Naive thymus-derived CD4-positive, alpha-beta T cell (primary cell): ENCODE measurements around the gene POU6F1. TPM values are rescaled to one million over a fixed set of nuclear protein-coding genes. Genes with fewer than 3 reads are reported as not detected.

Experiments used
- ATAC-seq: fragments of 150-1000 bp; cut with Tn5 transposase; 2 replicates; pipeline ENCODE4 v1.10.0; 2021; ENCODE audit warnings: mild to moderate bottlenecking, moderate library complexity
- CTCF ChIA-PET: fragments of 350-600 bp; sonication (Branson Sonifier 250); formaldehyde crosslinking; loops from one replicate; lab custom pipeline; 2021; ENCODE audit warnings: antibody characterized with exemption; lab: Charles Lee
- POLR2A ChIA-PET: fragments of 350-600 bp; sonication (Branson Sonifier 250); formaldehyde crosslinking; loops from one replicate; lab custom pipeline; 2021; ENCODE audit warnings: antibody characterized with exemption, inconsistent platforms; lab: Charles Lee
- DNase-seq, 9 donors: peaks; one replicate each; pipeline versions ENCODE4 v3.0.0 to v3.0.0-alpha.2; 2020 to 2022; ENCODE audit warnings: mixed read lengths in 1 of 9
- H3K27ac ChIP-seq: one replicate; pipeline ENCODE4 v1.7.0; 2013; ENCODE audit warnings: mild to moderate bottlenecking, low read depth, low read length, moderate library complexity
- H3K27me3 ChIP-seq, 2 donors: one replicate each; pipeline ENCODE4 v1.7.0; 2013; ENCODE audit warnings: low read length in 2 of 2, mild to moderate bottlenecking in 2 of 2, moderate library complexity in 2 of 2; ENCODE audit not compliant: control insufficient read depth in 2 of 2, insufficient read depth in 2 of 2
- H3K36me3 ChIP-seq, 3 experiments: 1 replicate in 2 of 3; 2 replicates in 1 of 3; pipeline ENCODE4 v1.7.0; 2013; ENCODE audit warnings: low read length in 3 of 3, mild to moderate bottlenecking in 3 of 3, moderate library complexity in 1 of 3; ENCODE audit not compliant: insufficient read depth in 3 of 3, control insufficient read depth in 2 of 3
- H3K4me1 ChIP-seq, 2 donors: one replicate each; pipeline ENCODE4 v1.7.0; 2013; ENCODE audit warnings: low read length in 2 of 2, mild to moderate bottlenecking in 2 of 2, moderate library complexity in 1 of 2; ENCODE audit not compliant: control insufficient read depth in 2 of 2, insufficient read depth in 2 of 2
- H3K4me3 ChIP-seq: 2 replicates; pipeline ENCODE4 v1.7.0; 2013; ENCODE audit warnings: mild to moderate bottlenecking, low read length
- H3K9me3 ChIP-seq, 3 experiments: 1 replicate in 2 of 3; 2 replicates in 1 of 3; pipeline ENCODE4 v1.7.0; 2013; ENCODE audit warnings: low read length in 3 of 3; ENCODE audit not compliant: control insufficient read depth in 2 of 3
- H3K27ac Mint-ChIP-seq, 9 donors: one replicate each; pipeline ENCODE4 v1.8.0; 2020 to 2022; ENCODE audit warnings: mixed read lengths in 9 of 9, mild to moderate bottlenecking in 8 of 9, moderate library complexity in 5 of 9, inconsistent platforms in 2 of 9
- H3K27me3 Mint-ChIP-seq, 5 donors: one replicate each; pipeline ENCODE4 v1.8.0; 2021 to 2022; ENCODE audit warnings: mixed read lengths in 5 of 5, mild to moderate bottlenecking in 1 of 5
- H3K36me3 Mint-ChIP-seq, 5 donors: one replicate each; pipeline ENCODE4 v1.8.0; 2020 to 2022; ENCODE audit warnings: mixed read lengths in 5 of 5, mild to moderate bottlenecking in 3 of 5, inconsistent platforms in 1 of 5
- H3K4me1 Mint-ChIP-seq, 7 donors: one replicate each; pipeline ENCODE4 v1.8.0; 2020 to 2022; ENCODE audit warnings: mixed read lengths in 7 of 7, mild to moderate bottlenecking in 3 of 7, inconsistent platforms in 1 of 7
- H3K4me3 Mint-ChIP-seq, 10 donors: one replicate each; pipeline ENCODE4 v1.8.0; 2020 to 2022; ENCODE audit warnings: mild to moderate bottlenecking in 10 of 10, mixed read lengths in 10 of 10, moderate library complexity in 6 of 10, inconsistent platforms in 2 of 10
- H3K9me3 Mint-ChIP-seq, 11 donors: one replicate each; pipeline ENCODE4 v1.8.0; 2020 to 2022; ENCODE audit warnings: mixed read lengths in 11 of 11, mild to moderate bottlenecking in 4 of 11, inconsistent platforms in 1 of 11, moderate library complexity in 1 of 11
- intact Hi-C, 2 donors: fragments of 100-400 bp; cut with micrococcal nuclease; formaldehyde crosslinking; loops; one replicate each; pipeline ENCODE4 v1.15.1; 2023
- polyA plus RNA-seq, 2 donors: library from polyadenylated mRNA; unstranded; fragments of 300-500 nt; fragmentation: Illumina TruSeq; gene quantifications; one replicate each; pipeline ENCODE4 v1.2.3, GENCODE V29; 2021
- total RNA-seq, 6 experiments: library from RNA in 5 of 6; stranded (reverse) in 5 of 6; gene quantifications; 1 replicate in 5 of 6; 2 replicates in 1 of 6; pipeline ENCODE4 v1.2.3 and lab custom pipeline; 2021 to 2026

Gene POU6F1
- total and polyA plus RNA-seq, 7 experiments from 2014 or later = 1.8 to 85.5 (median 27.6) TPM

DNA sequence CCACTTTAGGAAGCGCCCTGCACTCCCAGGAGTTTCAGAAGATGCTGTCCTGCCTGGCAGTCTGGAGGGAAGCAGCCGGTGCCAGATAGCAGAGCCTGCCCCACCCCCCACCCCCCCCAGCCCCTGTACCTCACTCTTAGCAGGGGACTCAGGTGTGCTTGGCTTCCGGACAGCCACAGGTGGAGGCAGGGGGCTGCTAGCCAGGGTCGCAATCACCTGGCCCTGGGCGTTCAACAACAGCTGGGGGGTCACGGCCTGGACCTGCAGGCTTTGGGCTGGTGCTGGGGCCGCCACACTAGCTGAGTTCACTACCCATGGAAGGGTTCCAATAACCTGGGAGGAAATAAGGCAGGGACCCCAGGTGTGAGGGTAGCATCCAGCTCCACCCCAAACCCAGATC, 22.0 kb downstream of the POU6F1 start:
- CTCF ChIA-PET = no interaction called here

DNA sequence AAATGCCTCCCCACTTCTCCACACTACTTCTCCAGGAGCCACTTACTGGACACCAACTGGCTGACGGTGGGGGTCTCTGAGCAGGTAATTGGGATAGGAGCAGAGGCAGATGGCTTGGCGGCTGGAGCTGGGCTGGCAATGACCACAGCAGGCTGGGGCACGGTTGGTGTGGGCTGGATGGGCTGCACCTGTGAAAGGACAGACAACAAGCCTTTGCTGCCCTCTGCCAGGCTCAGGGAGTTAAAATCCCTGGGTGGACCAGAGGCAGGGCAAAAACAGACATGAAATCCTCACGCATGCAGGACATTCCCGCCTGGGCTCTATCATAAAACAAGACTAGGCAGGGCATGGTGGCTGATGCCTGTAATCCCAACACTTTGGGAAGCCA, 25.6 kb downstream of the POU6F1 start:
- no peaks in the 10 kb centered on the region for H3K27me3 ChIP-seq
- Mint-ChIP-seq H3K27ac (no peak overlapping the region), H3K9me3 (peaks cover 0 to 1% (median 0%) of the 10 kb centered on the region in 11 donors), H3K36me3 (peaks cover 0 to 30% (median 6%) of the 10 kb centered on the region in 5 donors), H3K4me1 (peaks cover 0 to 6% (median 0%) of the 10 kb centered on the region in 7 donors), H3K27me3 (no peaks in the 10 kb centered on the region), H3K4me3 (no peak overlapping the region)
- ATAC-seq (no peak), DNase-seq (no peak)
- CTCF ChIA-PET = no interaction called here
- no peaks in the 10 kb centered on the region for H3K4me1 ChIP-seq
- H3K4me3 ChIP-seq = no peak overlapping the region
- intact Hi-C loops = no loop called here
- no peak overlapping the region for H3K27ac ChIP-seq
- POLR2A ChIA-PET = interaction anchor here (0.5 kb wide), 1 partner anchor 37 kb away, joined by 3 read pairs; no protein-coding TSS in a partner anchor
- H3K9me3 ChIP-seq = no peaks in the 10 kb centered on the region
- peaks cover 0 to 45% (median 8%) of the 10 kb centered on the region in 3 experiments for H3K36me3 ChIP-seq

More for the DNA sequence above, 22.0 kb downstream of the POU6F1 start:
- H3K4me1 Mint-ChIP-seq = peaks cover 0 to 8% (median 0%) of the 10 kb centered on the region in 7 donors
- Histone ChIP-seq H3K36me3 (peaks cover 0 to 42% (median 5%) of the 10 kb centered on the region in 3 experiments), H3K27ac (no peak overlapping the region), H3K27me3 (no peaks in the 10 kb centered on the region), H3K4me3 (no peak overlapping the region), H3K9me3 (no peaks in the 10 kb centered on the region), H3K4me1 (no peaks in the 10 kb centered on the region)
- POLR2A ChIA-PET = interaction anchor here (0.6 to 0.9 kb wide), 2 partner anchors 11 to 33 kb away, joined by 3 read pairs; no protein-coding TSS in a partner anchor
- no peak overlapping the region for H3K4me3 Mint-ChIP-seq
- DNase-seq = no peak
- no peaks in the 10 kb centered on the region for H3K27me3 Mint-ChIP-seq
- ATAC-seq = no peak
- peaks cover 0 to 1% (median 0%) of the 10 kb centered on the region in 11 donors for H3K9me3 Mint-ChIP-seq
- H3K27ac Mint-ChIP-seq = no peak overlapping the region
- peaks cover 0 to 23% (median 4%) of the 10 kb centered on the region in 5 donors for H3K36me3 Mint-ChIP-seq
- intact Hi-C loops = no loop called here

DNA sequence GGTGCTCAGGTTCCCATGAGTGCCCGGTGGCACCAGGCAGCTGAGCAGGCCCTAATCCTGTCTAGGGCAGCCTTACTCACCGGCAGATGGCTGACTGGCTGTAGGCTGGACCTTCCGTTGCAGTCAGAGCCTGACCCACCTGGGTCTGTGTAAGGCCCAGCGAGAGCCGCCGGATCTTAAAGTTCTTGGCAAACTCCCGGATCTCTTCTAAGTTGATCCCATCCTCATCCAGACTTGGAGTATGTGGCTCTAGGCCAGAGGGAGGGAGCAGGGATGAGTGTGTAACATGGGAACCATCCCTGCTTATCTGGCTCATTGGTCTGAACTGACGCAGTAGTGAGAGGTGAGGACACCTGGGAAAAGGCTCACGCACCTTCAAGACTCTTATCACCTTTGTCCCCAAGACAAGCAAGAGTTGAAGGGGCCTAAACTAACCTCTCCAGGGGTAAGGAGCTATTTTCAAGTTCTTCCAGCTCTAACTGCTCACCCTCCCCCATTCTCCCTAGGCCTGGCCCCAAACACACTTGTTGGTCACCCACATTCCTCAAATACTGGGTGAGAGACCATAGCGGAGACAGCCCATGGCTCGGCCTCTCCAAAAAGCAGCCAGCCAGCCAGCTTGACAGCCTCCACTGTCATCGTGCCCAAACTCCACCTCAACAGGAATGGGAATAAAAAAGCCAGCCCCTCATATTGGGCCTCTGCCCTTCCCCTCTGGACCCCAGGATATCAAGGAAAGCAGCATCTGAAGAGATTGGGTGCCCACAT, 26.2 kb downstream of the POU6F1 start:
- intact Hi-C loops = no loop called here
- POLR2A ChIA-PET = interaction anchor here (0.5 kb wide), 1 partner anchor 37 kb away, joined by 3 read pairs; no protein-coding TSS in a partner anchor

DNA sequence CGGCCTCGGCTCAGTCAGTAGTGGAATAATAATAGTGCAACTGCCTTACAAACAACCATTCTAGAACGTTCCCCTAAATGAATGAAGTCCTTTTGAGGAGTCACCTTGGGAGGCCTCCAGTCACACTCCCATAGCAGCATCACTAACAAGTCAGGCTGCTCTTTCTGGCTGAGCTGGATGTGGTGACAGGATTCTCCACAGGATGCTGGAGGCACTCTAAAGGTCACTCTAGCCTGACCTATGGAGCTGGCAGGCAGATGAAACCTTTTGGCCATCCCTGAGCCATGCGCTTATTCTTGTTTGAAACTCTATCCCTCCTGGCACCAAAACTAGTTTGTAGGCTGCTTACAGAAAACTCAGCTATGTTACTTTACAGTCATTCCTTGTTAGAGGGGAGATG, 27.0 kb downstream of the POU6F1 start:
- Histone ChIP-seq H3K4me3 (no peak overlapping the region), H3K27me3 (no peaks in the 10 kb centered on the region), H3K27ac (no peak overlapping the region), H3K9me3 (no peaks in the 10 kb centered on the region), H3K36me3 (peaks cover 0 to 36% (median 8%) of the 10 kb centered on the region in 3 experiments), H3K4me1 (no peaks in the 10 kb centered on the region)
- Mint-ChIP-seq H3K27me3 (no peaks in the 10 kb centered on the region), H3K4me3 (no peak overlapping the region), H3K27ac (no peak overlapping the region), H3K36me3 (peaks cover 0 to 30% (median 6%) of the 10 kb centered on the region in 5 donors), H3K9me3 (peaks cover 0 to 1% (median 0%) of the 10 kb centered on the region in 11 donors), H3K4me1 (peaks cover 0 to 15% (median 0%) of the 10 kb centered on the region in 7 donors)
- CTCF ChIA-PET = no interaction called here
- DNase-seq (no peak), ATAC-seq (no peak)
- POLR2A ChIA-PET = interaction anchor here (1.4 kb wide), 1 partner anchor 13 kb away, joined by 5 read pairs; no protein-coding TSS in a partner anchor
- intact Hi-C loops = no loop called here

More for the DNA sequence above, 26.2 kb downstream of the POU6F1 start:
- Mint-ChIP-seq H3K27me3 (no peaks in the 10 kb centered on the region), H3K9me3 (peaks cover 0 to 1% (median 0%) of the 10 kb centered on the region in 11 donors), H3K27ac (no peak overlapping the region), H3K4me1 (peaks cover 0 to 11% (median 0%) of the 10 kb centered on the region in 7 donors), H3K36me3 (peaks cover 0 to 30% (median 6%) of the 10 kb centered on the region in 5 donors), H3K4me3 (no peak overlapping the region)
- no peak overlapping the region for H3K27ac ChIP-seq
- H3K9me3 ChIP-seq = no peaks in the 10 kb centered on the region
- CTCF ChIA-PET = no interaction called here
- DNase-seq (no peak), ATAC-seq (no peak)
- H3K4me3 ChIP-seq = no peak overlapping the region
- H3K36me3 ChIP-seq = peaks cover 0 to 42% (median 8%) of the 10 kb centered on the region in 3 experiments
- H3K4me1 ChIP-seq = no peaks in the 10 kb centered on the region
- no peaks in the 10 kb centered on the region for H3K27me3 ChIP-seq

DNA sequence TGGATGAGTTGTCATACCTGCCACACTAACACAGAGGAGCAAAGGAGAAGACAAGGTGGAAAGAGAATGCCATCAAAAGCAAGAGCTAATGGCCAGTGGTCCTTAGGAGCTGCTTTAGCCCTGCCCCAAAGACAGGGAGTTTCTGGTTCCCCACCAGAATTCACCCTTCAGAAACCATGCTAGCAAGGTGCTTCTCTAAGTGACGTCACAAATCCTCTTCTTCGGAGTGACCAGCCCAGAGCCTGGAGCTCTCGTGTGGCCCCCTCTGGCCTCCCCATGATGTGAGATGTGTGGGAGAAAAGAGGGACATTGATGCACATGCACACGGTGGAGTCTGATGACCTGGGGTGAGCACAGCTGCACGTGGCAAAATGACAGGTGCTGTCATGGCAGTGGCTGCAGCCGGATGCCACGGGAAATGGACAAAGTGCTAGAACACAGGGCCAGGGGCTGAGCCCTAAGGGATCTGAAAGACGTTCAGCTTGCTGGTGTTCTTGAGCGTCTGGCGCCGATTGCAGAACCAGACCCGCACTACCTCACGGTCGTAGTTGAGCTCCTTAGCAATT, 28.0 kb downstream of the POU6F1 start:
- CTCF ChIA-PET = no interaction called here
- Histone ChIP-seq H3K4me1 (no peaks in the 10 kb centered on the region), H3K9me3 (no peaks in the 10 kb centered on the region), H3K27ac (no peak overlapping the region), H3K4me3 (no peak overlapping the region), H3K27me3 (no peaks in the 10 kb centered on the region), H3K36me3 (peaks cover 0 to 36% (median 6%) of the 10 kb centered on the region in 3 experiments)
- POLR2A ChIA-PET = interaction anchor here (1.4 kb wide), 1 partner anchor 14 kb away, joined by 5 read pairs; no protein-coding TSS in a partner anchor
- H3K9me3 Mint-ChIP-seq = peaks cover 0 to 1% (median 0%) of the 10 kb centered on the region in 11 donors
- H3K4me1 Mint-ChIP-seq = peaks cover 0 to 19% (median 0%) of the 10 kb centered on the region in 7 donors
- H3K36me3 Mint-ChIP-seq = peaks cover 0 to 27% (median 6%) of the 10 kb centered on the region in 5 donors
- ATAC-seq = no peak
- H3K27me3 Mint-ChIP-seq = no peaks in the 10 kb centered on the region
- DNase-seq = no peak
- H3K4me3 Mint-ChIP-seq = no peak overlapping the region
- peak overlapping the region in 2 of 9 donors; percentile 13 to 48 for H3K27ac Mint-ChIP-seq
- intact Hi-C loops = no loop called here

DNA sequence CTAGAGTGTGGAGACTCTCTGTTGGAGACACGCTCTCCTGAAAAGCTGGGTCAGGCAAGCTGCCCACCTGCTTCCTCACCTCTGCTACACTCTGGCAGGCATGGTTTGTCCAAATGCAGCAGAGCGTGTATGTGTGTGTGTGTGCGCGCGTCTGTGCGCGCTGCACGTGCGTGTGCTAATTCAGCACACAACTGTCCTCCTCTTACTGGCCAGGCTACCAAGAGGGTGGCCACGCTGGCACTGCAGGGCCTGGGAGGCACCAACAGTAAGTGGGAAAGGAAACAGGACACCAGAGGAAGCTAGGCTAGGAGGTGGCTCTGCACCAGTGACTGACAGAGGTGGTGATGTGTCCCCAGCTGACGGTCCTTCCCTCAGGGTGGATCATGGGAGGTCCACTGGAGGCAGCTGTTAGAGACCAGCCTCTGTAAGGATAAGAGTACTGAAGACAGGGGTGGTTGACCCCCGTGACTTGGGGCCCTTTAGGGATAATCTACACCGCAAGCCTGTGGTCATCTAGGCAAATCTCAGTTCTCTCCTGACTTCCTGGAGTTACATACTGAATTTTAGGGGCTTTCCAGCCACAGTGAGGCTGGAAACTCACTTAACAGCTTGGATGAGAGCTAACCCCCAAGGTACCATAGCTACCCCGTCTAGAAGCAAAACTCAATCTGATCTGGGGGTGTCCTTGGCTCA, 29.4 kb downstream of the POU6F1 start:
- POLR2A ChIA-PET = no interaction called here
- intact Hi-C loops = no loop called here

More for the DNA sequence above, 29.4 kb downstream of the POU6F1 start:
- no peak overlapping the region for H3K4me3 ChIP-seq
- H3K4me3 Mint-ChIP-seq = no peak overlapping the region
- H3K9me3 ChIP-seq = no peaks in the 10 kb centered on the region
- H3K27me3 Mint-ChIP-seq = no peaks in the 10 kb centered on the region
- CTCF ChIA-PET = no interaction called here
- peak overlapping the region in 2 of 9 donors; percentile 28 to 36 for H3K27ac Mint-ChIP-seq
- H3K27ac ChIP-seq = no peak overlapping the region
- no peaks in the 10 kb centered on the region for H3K27me3 ChIP-seq
- DNase-seq = no peak
- peaks cover 0 to 36% (median 6%) of the 10 kb centered on the region in 3 experiments for H3K36me3 ChIP-seq
- H3K4me1 ChIP-seq = no peaks in the 10 kb centered on the region
- H3K9me3 Mint-ChIP-seq = no peaks in the 10 kb centered on the region
- ATAC-seq = no peak
- peaks cover 0 to 19% (median 0%) of the 10 kb centered on the region in 7 donors for H3K4me1 Mint-ChIP-seq
- H3K36me3 Mint-ChIP-seq = peaks cover 0 to 27% (median 6%) of the 10 kb centered on the region in 5 donors
